ENCODE measurements around the gene RPL27A.

DNA sequence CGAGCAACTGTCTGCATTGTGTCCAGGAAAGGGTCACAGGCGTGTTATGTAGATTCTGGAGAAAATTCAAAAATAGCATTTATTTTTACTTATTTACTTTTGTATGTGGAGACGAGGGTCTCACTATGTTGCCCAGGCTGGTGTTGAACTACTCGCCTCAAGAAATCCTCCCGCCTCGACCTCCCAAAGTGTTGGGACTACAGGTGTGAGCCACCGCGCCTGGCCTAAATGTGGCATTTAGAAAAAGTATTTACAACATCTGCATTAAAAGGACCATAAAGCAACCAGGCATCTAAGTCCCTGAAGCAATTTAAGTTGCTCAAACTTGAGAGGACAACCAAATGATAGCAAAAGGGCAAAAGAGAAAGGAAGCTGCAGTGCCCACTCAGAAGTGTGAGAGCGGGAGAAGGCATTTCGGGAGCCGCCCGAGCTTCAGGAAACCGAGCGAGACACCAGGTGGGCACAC is 722 bp upstream of the RPL27A start:
- TF ChIP-seq CTCF (conservative IDR thresholded peaks at IDR 0.05; ENCODE audit: low read depth, low read length), result no peak
- TF ChIP-seq EZH2 (IDR thresholded peaks at IDR 0.05; ENCODE audit: borderline replicate concordance, low read depth, low read length, poor library complexity, severe bottlenecking), result no peak
